Colonic mucosa (tissue), 4 donors: ENCODE results near the gene UBE2O. TPM values are rescaled to one million over a fixed set of nuclear protein-coding genes. Genes with fewer than 3 reads are reported as not detected.
A peak's percentile ranks its signal among the peaks of the same experiment; 100 is the strongest.
"Not testable (repeated sequence)": the region's sequence is repeated elsewhere in the genome, so short reads cannot be mapped to it uniquely, and the experiment has no call there.

Source experiments
- DNase-seq: peaks from one replicate; pipeline ENCODE4 v3.0.0-alpha.2; 2020
- H3K27ac ChIP-seq: fragments of 200-600 bp; one replicate; pipeline ENCODE4 v1.8.0; 2021
- H3K27me3 ChIP-seq: fragments of 200-600 bp; one replicate; pipeline ENCODE4 v1.8.0; 2021
- H3K36me3 ChIP-seq: fragments of 200-600 bp; one replicate; pipeline ENCODE4 v1.8.0; 2021
- H3K4me1 ChIP-seq: fragments of 200-600 bp; one replicate; pipeline ENCODE4 v1.8.0; 2021; ENCODE audit warnings: mild to moderate bottlenecking
- H3K4me3 ChIP-seq: fragments of 200-600 bp; one replicate; pipeline ENCODE4 v1.8.0; 2021
- H3K9ac ChIP-seq, 2 donors: one replicate each; pipeline ENCODE4 v1.7.0; 2013; ENCODE audit warnings: control low read depth in 2 of 2, low read depth in 2 of 2, low read length in 2 of 2
- H3K9me3 ChIP-seq: fragments of 200-600 bp; one replicate; pipeline ENCODE4 v1.8.0; 2021
- intact Hi-C: fragments of 100-400 bp; cut with DNase I; formaldehyde crosslinking; loops from one replicate; pipeline ENCODE4 v1.14.1; 2022
- total RNA-seq, 2 donors: library from RNA; stranded (reverse); fragmentation: NEBNext Ultra II Directional in 1 of 2; extraction: Animal tissue kit (Norgen Biotek cat#: 25700) in 1 of 2; gene quantifications; one replicate each; pipeline ENCODE4 v1.2.1, GENCODE V29; 2021
- TF ChIP-seq, protein P1 (sequence below): fragments of 200-600 bp; IDR thresholded peaks from one replicate; pipeline ENCODE4 v1.8.0; 2022; ENCODE audit warnings: antibody characterized with exemption, mild to moderate bottlenecking
- donor health status: healthy.
- donor health status: DM: no; HTN: no; CAD: no.
- donor health status: DM: no; HTN: no; CAD: no.

The UBE2O gene
- total RNA-seq, 2 donors from 2014 or later: 17.5 to 25.2 TPM

GRCh38 chr17:76353599-76354316 is 99.2 kb downstream of the UBE2O start, which contains the start of gene PRPSAP1:
PRPSAP1 (minus strand) TSS chr17:76353916; CDS start chr17:76353703, 213 bp downstream.
- TF ChIP-seq, protein P1, sequence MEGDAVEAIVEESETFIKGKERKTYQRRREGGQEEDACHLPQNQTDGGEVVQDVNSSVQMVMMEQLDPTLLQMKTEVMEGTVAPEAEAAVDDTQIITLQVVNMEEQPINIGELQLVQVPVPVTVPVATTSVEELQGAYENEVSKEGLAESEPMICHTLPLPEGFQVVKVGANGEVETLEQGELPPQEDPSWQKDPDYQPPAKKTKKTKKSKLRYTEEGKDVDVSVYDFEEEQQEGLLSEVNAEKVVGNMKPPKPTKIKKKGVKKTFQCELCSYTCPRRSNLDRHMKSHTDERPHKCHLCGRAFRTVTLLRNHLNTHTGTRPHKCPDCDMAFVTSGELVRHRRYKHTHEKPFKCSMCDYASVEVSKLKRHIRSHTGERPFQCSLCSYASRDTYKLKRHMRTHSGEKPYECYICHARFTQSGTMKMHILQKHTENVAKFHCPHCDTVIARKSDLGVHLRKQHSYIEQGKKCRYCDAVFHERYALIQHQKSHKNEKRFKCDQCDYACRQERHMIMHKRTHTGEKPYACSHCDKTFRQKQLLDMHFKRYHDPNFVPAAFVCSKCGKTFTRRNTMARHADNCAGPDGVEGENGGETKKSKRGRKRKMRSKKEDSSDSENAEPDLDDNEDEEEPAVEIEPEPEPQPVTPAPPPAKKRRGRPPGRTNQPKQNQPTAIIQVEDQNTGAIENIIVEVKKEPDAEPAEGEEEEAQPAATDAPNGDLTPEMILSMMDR: peak; percentile 39
- Histone ChIP-seq H3K9me3 (no peaks in the 10 kb centered on the region), H3K27me3 (no peaks in the 10 kb centered on the region), H3K4me1 (no peaks in the 10 kb centered on the region), H3K27ac (peak within 1 kb of the TSS; percentile 77), H3K4me3 (peak within 1 kb of the TSS; percentile 92), H3K36me3 (no peaks in the 10 kb centered on the region), H3K9ac (peak within 1 kb of the TSS; percentile 88 to 90)
- intact Hi-C loops: loop anchor here (5.0 kb wide), 1 partner anchor 46 kb away; the partner anchor contains the start of gene QRICH2
- DNase-seq: peak; percentile 92

DNA sequence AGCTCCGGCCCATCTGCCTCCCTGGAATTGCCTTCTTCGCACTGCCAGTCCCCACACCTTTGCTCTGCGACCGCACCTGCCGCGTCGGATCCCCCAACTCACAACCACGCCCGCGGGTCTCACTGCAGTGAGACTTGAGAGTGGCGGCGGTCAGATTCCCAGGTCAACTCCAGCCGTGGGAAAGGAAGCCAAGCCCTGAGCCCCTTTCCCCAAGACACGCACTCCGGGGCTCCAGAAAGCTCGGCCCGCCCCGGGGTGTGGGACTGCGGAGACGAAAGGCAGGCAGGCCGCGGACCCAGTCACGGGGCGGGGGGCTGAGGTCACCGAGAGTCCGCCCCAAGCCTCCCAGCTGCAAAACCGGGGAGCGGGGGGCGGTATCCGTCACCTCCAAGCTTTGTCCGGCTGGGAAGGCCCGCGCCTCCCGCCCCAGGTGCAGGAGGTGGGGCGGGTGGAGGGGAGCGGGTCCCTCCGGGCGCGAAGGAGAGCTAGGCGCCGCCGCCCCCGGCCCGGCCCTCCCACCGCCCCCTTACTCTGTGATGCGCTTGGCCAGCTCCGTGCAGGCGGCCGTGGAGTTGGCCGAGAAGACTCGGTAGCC is 99.9 kb downstream of the UBE2O start:
- peak overlapping the region; percentile 92 for H3K4me3 ChIP-seq
- H3K27me3 ChIP-seq: no peaks in the 10 kb centered on the region
- H3K9ac ChIP-seq: peak overlapping the region; percentile 88 to 90
- intact Hi-C loops: loop anchor here (5.0 kb wide), 1 partner anchor 46 kb away; the partner anchor contains the start of gene QRICH2
- H3K9me3 ChIP-seq: no peaks in the 10 kb centered on the region
- no peaks in the 10 kb centered on the region for H3K4me1 ChIP-seq
- H3K36me3 ChIP-seq: no peaks in the 10 kb centered on the region
- H3K27ac ChIP-seq: peak overlapping the region; percentile 77
- peak; percentile 33 for DNase-seq
- TF ChIP-seq, protein P1: no peak

- no peak overlapping the region for H3K9ac ChIP-seq
- no peaks in the 10 kb centered on the region for H3K36me3 ChIP-seq
- no peaks in the 10 kb centered on the region for H3K9me3 ChIP-seq
- intact Hi-C loops: loop anchor here (5.0 kb wide), 1 partner anchor 44 kb away; the partner anchor contains the start of gene QRICH2
- H3K27me3 ChIP-seq: no peaks in the 10 kb centered on the region
- no peak overlapping the region for H3K4me3 ChIP-seq
- TF ChIP-seq, protein P1: no peak
- H3K27ac ChIP-seq: no peak overlapping the region
- DNase-seq: no peak
- no peaks in the 10 kb centered on the region for H3K4me1 ChIP-seq
These were observed 101.4 kb downstream of the UBE2O start for GRCh38 chr17:76351526-76352071.

DNA sequence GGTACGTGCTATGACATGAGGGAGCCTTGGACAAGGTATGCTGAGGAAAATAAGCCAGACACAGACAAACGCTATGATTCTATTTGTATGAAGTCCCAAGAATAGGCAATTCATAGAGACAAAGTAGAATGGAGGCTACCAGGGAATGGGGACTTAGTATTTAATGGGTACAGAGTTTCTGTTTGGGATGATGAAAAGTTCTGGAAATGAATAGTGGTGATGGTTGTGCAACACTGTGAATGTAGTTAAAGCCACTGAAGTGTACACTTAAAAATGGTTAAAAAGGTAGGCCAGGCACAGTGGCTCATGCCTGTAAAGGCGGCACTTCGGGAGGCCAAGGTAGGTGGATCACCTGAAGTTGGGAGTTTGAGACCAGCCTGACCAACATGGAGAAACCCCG is 102.5 kb downstream of the UBE2O start:
- TF ChIP-seq, protein P1: no peak
- no peak overlapping the region for H3K9ac ChIP-seq

DNA sequence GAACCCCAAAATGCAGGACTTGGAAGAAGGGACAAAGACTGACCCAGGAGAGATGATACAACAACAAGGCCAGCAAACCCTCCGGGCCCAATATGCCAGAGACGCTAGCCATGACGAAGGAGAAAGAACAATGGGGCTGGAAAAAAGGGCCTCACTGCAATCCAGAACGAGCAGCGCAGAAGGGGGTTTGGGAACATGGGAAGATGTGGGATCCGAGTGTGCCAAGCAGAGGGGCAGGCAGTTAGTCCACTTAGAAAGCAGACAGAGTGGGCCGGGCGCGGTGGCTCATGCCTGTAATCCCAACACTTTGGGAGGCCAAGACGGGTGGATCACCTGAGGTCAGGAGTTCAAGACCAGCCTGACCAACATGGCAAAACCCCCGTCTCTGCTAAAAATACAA is 106.0 kb downstream of the UBE2O start:
- intact Hi-C loops, H3K9me3 ChIP-seq, H3K36me3 ChIP-seq, H3K4me1 ChIP-seq, H3K27ac ChIP-seq, H3K4me3 ChIP-seq, H3K9ac ChIP-seq, DNase-seq, H3K27me3 ChIP-seq: not testable (repeated sequence)

More for the DNA sequence above, 102.5 kb downstream of the UBE2O start:
- Histone ChIP-seq H3K36me3 (no peaks in the 10 kb centered on the region), H3K4me1 (no peaks in the 10 kb centered on the region), H3K27ac (no peak overlapping the region), H3K4me3 (no peak overlapping the region), H3K27me3 (no peaks in the 10 kb centered on the region), H3K9me3 (no peaks in the 10 kb centered on the region)
- intact Hi-C loops: loop anchor here (5.0 kb wide), 1 partner anchor 43 kb away; the partner anchor contains the start of gene QRICH2
- DNase-seq: no peak
